HepG2 (cell line): Measurements from ENCODE around the gene FAM118A. TPM values are rescaled to one million over a fixed set of nuclear protein-coding genes. Genes with fewer than 3 reads are reported as not detected.

Experiments
- AKAP8 ChIP-seq: sonication (generic); formaldehyde crosslinking; IDR thresholded peaks from 2 replicates; pipeline ENCODE4 v1.5.1; 2020; ENCODE audit warnings: mild to moderate bottlenecking, missing genetic modification reagents
- ARID3A ChIP-seq: IDR thresholded peaks from 2 replicates; pipeline ENCODE4 v1.6.1; 2012; ENCODE audit warnings: low read depth, low read length, improper control_type of control experiment
- ATF6 ChIP-seq: sonication (generic); formaldehyde crosslinking; conservative IDR thresholded peaks from 2 replicates; pipeline ENCODE4 v1.4.0; 2020; ENCODE audit warnings: missing genetic modification reagents
- CBX1 ChIP-seq: IDR thresholded peaks from one replicate; pipeline ENCODE4 v1.6.1; 2016; ENCODE audit warnings: antibody characterized with exemption, low read depth
- KLF6 ChIP-seq: IDR thresholded peaks from 2 replicates; pipeline ENCODE4 v1.8.0; 2016; ENCODE audit warnings: missing biosample characterization, missing genetic modification reagents
- SAFB2 ChIP-seq: sonication (generic); formaldehyde crosslinking; IDR thresholded peaks from 2 replicates; pipeline ENCODE4 v1.5.1; 2020; ENCODE audit warnings: missing genetic modification reagents, low read depth, mild to moderate bottlenecking, borderline replicate concordance
- SMAD9 ChIP-seq: sonication (generic); formaldehyde crosslinking; IDR thresholded peaks from 2 replicates; pipeline ENCODE4 v1.5.1; 2020; ENCODE audit warnings: mild to moderate bottlenecking, missing genetic modification reagents
- ZNF20 ChIP-seq: sonication (generic); formaldehyde crosslinking; IDR thresholded peaks from 2 replicates; pipeline ENCODE4 v1.4.0; 2020; ENCODE audit warnings: mild to moderate bottlenecking, moderate library complexity, missing genetic modification reagents
- ZNF232 ChIP-seq: sonication (generic); formaldehyde crosslinking; IDR thresholded peaks from 2 replicates; pipeline ENCODE4 v1.4.0; 2020; ENCODE audit warnings: missing genetic modification reagents, borderline replicate concordance
- ZNF34 ChIP-seq: sonication (generic); formaldehyde crosslinking; IDR thresholded peaks from 2 replicates; pipeline ENCODE4 v1.4.0; 2020; ENCODE audit warnings: mild to moderate bottlenecking, missing genetic modification reagents, borderline replicate concordance
- ZNF407 ChIP-seq: sonication (generic); formaldehyde crosslinking; IDR thresholded peaks from one replicate; pipeline ENCODE4 v1.5.1; 2020; ENCODE audit warnings: mild to moderate bottlenecking, missing genetic modification reagents; ENCODE audit errors: not compliant biosample characterization
- ZNF441 ChIP-seq: sonication (generic); formaldehyde crosslinking; IDR thresholded peaks from 2 replicates; pipeline ENCODE4 v1.7.0; 2021; ENCODE audit warnings: missing genetic modification reagents, borderline replicate concordance
- ZNF576 ChIP-seq: sonication (generic); formaldehyde crosslinking; IDR thresholded peaks from 2 replicates; pipeline ENCODE4 v1.4.0; 2020; ENCODE audit warnings: mild to moderate bottlenecking, missing genetic modification reagents
- polyA plus RNA-seq, 8 experiments: library from polyadenylated mRNA; depleted of rRNA in 3 of 8; stranded (reverse) in 7 of 8; unstranded in 1 of 8; fragments of >200 nt; fragmentation: Illumina TruSeq in 4 of 8; extraction: Trizol in 4 of 8; gene quantifications; 2 replicates each; pipeline versions ENCODE4 v1.2.1 to v1.2.3, GENCODE V29; 2011 to 2016; ENCODE audit warnings: low read depth in 4 of 8, missing spikeins in 1 of 8, mixed read lengths in 1 of 8; ENCODE audit not compliant: insufficient read depth in 1 of 8
- total RNA-seq, 5 experiments: library from RNA; depleted of rRNA; stranded (reverse); fragments of >200 nt; fragmentation: Illumina TruSeq; extraction: Trizol; gene quantifications; 2 replicates each; pipeline ENCODE4 v1.2.3, GENCODE V29; 2016; ENCODE audit warnings: low read depth in 1 of 5

The FAM118A gene
- total and polyA plus RNA-seq, 2 of the 13 experiments (the other 11 are each of a cell fraction or from before 2014, with no cell fraction given) = 36.7 to 48.2 TPM

GRCh38 chr22:45309422-45310227 is at the start of gene FAM118A (continued):
- TF ChIP-seq ATF6 (CRISPR knock-in tag) (no peak), AKAP8 (0 out of 2 replicates have a peak, but pooled peaks have one; percentile 36), ZNF576 (CRISPR knock-in tag) (no peak), KLF6 (CRISPR knock-in tag) (no peak), CBX1 (peak; percentile 58), SAFB2 (CRISPR knock-in tag) (0 out of 2 replicates have a peak, but pooled peaks have one; percentile 54), ZNF441 (no peak), ZNF20 (CRISPR knock-in tag) (no peak), ZNF232 (CRISPR knock-in tag) (no peak), ZNF34 (CRISPR knock-in tag) (peak; percentile 10; the same call in 1 of the 2 replicates), ZNF407 (no peak), SMAD9 (CRISPR knock-in tag) (no peak), ARID3A (no peak)
